ENCODE results near the gene DUSP2.

The DUSP2 gene

DNA sequence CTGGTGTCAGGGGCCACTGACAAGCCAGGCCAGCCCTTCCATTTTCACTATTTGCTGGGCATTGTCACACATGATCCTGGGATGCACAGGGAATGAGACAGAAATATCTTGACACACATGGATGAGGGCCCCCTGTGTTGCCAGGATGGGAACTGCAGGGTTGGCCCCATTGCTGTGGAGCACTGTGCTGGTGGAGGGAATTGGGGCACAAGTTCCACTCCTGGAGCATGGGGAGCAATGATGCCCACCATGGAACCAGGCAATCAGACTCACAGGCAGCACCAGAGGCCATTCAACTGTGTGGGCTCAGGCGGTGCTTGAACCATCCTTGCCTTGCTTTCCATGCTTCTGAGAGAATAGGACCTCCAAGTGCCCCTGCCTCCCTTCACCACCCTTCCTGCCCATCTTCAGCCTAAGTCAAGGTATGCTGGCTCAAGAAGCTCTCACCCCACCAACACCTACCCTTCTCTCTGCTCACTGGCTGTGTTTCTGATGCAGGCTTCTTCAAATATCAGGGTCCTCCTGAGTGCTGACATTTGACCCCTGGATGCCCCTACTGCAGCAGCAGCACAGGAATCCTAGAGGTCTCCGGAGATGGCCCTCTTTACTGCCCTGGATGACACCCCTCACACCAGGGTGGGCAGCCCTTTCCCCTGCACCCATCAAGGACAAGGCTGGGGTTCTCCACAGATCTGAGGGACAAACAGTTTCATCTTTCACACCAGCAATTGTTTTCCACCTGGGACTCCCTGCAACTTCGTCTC, 39.9 kb downstream of the DUSP2 start:
- DNase-seq (ENCODE audit: insufficient read length, low spot score) (no peak), FAIRE-seq (no peak)

DNA sequence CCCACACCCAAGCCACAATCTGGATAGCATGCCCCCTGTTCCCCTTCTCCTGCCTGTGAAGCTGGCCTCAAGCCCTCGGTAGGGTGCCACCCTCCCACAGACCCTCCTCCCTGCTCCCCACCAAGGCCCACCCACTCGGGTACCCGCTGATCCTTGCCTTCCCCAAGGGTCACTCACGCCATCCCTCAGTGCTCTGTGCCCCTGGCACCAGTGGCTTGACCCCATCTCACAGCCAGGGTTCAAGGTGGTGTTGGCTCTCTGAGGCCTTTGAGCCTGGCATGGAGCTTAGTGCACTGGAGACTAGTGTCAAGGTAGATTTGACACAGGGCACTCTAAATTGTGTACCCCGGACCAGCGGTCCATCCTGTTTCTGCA, 40.8 kb downstream of the DUSP2 start:
- no peak for FAIRE-seq
- DNase-seq (ENCODE audit: insufficient read length, low spot score) = no peak

DNA sequence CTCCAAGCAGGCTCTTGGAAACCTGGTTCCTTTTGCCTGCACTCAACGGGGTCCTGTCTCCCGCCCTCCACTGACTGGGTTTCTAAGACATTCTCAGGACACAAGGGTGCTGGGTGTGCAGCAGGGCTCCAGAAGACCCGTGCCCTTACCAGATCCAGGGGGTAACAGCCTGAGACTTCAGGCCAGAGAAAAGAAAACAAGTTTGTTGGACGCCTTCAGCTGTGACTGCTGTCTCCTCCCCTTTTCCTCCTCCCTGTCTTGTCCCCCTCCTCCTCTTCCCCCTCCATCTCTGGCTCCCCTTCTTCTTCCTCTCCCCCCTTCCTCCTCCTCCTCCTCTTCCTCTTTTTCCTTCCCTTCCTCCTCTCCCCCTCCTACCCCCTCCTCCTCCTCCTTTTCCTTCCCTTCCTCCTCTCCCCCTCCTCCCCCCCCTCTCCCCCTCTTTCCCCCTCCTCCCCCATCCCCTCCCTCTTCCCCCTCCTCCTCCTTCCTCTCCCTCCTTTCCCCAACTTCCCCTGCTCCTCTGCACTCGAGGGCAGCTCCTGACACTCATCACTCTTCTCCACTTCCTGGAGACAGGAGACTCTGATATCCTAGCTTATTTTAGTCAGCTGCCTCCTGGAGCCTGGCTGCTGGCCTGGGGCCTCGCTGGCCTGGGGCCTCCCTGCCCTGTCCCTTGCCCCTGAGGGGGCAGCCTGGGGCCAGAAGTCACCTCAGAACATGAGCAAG, 41.3 kb downstream of the DUSP2 start:
- DNase-seq (ENCODE audit: insufficient read length, low spot score) (no peak), FAIRE-seq (no peak)

DNA sequence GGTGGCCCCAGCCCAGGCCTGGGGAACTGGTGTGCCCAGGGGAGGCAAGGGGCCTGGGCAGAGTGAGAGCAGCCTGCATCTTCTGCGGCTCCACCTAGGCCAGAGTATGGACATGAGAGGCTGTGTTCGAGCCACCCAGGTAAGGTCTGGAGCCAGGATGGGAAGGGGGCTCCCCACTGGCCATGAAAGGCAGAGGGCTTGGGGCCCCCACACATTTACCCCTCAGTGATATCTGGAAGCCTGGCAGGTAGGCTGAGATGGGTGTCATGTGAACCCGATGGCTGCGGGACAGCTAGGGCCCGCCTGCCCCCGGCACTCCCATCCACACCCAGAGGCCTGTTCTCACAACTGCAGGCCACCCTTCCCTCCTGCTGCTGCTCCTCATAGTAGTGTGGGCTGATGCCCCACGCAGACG, 42.0 kb downstream of the DUSP2 start:
- FAIRE-seq (no peak), DNase-seq (ENCODE audit: insufficient read length, low spot score) (no peak)

DNA sequence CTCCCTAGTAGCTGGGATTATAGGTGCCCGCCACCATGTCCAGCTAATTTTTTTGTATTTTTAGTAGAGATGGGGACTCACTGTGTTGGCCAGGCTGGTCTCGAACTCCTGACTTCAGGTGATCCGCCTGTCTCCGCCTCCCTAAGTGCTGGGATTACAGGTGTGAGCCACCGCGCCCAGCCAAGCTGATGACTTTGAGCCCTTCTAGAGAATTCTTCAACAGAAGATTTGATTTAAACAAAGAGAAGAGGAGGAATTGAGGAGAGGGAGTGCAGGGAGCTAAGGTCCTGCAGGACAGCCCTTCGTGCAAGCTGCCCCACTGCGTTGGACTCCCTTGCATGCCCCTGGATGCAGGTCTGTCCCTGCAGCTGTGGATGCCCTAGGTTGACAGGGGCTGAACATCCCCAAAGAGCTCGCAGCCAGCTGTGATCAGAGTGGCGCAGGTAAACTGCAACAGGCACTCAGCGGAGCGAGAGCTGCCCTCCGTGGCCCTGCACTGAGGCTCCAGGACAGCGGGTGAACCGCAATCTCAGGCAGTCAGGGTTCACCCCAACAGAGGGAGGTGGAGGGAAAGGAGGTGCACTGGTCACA, 42.5 kb downstream of the DUSP2 start:
- DNase-seq (ENCODE audit: insufficient read length, low spot score) (no peak), FAIRE-seq (no peak)

DNA sequence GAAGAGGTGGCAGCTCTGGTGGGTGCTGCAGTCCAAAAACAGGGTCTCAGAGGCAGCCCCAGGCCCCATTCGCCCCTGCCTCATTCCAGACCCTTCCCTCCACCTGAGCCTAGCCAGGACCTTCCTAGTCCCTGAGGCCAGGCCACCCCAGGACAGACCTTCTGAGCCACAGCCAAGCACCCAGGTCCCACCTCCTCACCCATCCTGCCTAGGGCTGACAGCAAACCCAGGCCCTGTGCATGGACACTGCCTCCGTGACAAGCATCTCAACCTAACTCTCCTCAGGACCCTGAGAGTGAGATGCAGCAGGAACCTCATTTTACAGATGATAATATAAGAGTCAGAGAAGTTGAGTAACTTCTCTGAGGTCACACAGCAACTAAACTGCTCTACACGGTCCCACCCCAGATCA, 44.3 kb downstream of the DUSP2 start:
- no peak for DNase-seq (ENCODE audit: insufficient read length, low spot score)
- FAIRE-seq = no peak

DNA sequence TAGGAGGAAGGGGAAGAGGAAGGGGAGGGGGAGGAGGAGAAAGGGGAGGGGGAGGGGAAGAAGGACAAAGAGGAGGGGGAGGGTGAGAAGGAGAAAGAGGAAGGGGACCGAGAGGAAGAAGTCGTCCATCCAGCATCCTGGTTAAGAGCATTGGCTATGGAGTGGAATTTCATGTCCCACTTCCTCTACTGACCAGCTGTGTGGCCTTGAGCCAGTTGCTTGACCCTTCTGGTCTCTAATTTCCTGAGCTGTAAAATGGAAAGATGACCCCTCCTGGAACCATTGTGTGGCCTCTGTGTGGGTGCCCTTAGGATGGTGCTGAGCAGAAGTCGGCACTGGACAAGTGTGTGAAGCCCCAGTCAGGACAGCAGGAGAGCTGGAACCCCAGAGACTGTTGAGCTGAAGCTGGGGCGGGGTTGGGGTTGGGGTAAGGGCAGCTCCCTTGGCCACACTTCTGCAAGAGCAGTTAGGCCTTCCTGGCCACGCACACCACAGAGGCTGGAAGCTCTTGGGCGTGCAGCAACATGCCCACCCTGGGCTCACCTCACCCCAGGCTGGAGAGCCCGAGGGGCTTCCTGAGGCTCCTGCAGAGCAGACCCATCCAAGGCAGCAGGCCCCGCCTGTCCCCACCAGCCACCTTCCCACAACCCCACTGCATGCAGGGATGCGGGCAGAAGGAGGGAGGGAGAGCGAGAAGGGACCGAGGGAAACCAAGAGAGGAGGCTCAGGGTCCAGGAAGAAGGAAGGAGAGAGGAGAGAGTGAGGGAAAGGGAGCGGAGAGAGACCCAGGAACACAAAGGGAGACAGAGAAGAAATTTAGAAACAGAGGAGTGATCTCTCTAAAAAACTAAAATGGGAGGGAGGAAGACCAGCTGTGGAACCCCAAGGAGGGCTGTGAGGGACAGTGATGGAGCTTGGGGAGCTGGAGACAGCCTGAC, 45.1 kb downstream of the DUSP2 start:
- no peak for FAIRE-seq
- no peak for DNase-seq (ENCODE audit: insufficient read length, low spot score)

DNA sequence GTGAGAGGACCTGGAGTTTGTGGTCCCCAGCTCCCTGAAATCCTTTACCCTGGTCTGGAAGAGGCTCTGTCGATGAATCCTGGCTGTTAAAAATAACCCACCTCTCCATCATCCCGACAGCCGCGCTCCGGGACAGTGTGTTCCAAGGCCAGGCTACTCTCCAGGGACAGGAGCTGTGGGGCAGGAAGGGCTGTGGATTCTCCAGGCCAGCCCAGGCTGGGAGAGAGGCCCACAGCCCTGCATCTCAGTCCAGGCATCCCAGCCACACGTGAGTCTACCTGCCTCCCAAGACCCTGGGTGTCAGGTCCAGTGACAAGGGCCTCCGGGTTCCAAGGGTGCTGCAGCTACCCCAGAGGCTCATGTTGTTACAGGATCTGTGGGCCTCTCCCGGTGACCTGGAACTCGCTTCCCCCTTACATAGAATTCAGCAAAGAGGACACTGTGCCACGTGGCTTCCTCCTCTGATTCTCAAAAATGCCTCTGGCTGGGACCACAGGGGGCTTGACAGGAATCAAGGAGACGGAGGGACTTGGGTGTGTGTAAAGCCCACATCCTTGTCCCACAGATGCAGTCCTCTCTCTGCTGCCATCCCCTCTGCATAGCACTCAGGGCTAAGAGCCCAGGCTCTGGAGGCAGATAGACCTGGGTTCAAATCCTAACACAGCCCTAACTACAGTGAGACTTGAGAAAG, 46.2 kb downstream of the DUSP2 start:
- no peak for DNase-seq (ENCODE audit: insufficient read length, low spot score)
- no peak for FAIRE-seq

DNA sequence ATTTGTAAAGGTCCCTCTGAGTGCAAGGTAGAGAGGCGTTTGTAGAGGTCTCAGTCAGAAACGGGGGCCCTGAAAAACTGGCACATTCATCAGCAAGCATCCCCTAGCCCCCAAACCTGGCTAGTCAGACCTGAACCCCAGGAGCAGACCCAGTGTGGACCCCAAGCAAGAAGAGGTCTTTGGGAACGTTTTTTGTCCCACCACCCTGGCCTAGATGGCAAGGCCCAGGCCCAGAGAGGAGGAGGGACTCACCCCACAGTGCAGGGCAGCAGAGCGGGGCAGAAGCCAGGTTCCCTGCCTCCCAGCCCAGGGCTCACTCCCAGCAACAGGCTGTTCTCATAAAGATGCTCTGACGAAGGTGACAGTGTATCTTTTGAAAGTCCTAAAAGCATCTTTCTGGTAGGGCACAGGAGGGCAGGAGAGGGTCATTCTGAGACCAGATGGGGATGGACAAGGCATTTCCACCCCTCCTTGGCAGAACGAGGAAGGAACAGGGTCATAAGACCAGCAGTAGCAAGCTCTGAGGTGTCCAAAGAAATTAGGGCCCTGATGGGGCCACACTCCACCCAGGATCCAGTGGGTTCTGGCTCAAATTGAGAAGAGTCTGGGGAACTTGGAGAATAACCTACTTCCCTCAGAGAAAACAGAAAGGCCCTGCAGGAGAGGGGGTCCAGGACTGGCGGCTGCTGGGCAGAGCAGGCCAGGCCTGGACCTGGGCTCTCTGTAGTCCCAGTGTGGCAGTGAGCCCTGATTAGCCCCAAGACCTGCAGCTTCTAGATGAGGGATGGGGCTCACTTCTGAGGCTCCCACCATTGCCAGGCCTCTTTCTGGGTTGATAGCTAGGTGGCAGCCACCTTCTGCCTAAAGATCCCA, 47.1 kb downstream of the DUSP2 start:
- DNase-seq (ENCODE audit: insufficient read length, low spot score) (no peak), FAIRE-seq (no peak)

DNA sequence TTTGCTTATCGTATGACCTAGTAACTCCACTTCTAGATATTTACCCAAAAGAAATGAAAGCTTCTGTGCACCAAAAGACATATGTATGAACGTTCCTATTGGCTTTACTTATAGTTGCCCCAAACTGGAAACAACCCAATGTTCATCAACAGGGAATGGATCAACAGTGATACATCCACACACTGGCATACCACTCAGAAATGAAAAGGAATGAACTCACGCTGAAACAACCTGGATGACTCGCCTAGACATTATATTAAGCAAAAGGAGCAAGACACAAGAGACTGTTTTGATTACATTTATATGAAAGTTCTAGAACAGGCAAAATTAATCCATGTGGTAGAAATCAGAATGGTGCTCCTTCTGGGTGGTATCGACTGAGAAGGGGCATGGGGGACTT, 47.8 kb downstream of the DUSP2 start:
- FAIRE-seq (no peak), DNase-seq (ENCODE audit: insufficient read length, low spot score) (no peak)

DNA sequence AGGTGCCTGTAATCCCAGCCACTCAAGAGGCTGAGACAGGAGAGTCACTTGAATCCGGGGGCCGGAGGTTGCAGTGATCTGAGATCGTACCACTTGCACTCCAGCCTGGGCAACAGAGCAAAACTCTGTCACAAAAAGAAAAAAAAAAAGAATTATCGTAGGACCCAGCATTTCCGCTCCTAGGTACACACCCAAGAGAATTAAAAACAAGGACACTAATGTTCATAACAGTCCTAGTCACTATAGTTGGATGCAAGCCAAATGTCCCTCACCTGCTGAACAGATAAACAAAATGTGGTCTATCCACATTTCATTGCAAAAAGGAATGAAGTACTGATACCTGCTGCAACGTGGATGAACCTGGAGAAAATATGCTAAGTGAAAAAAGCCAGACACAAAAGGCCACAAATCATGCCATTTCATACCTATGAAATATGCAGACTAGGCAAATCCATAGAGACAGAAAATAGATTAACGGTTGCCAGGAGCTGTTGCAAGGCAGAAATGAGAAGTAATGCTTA, 50.1 kb downstream of the DUSP2 start:
- FAIRE-seq = no peak
- no peak for DNase-seq (ENCODE audit: insufficient read length, low spot score)

DNA sequence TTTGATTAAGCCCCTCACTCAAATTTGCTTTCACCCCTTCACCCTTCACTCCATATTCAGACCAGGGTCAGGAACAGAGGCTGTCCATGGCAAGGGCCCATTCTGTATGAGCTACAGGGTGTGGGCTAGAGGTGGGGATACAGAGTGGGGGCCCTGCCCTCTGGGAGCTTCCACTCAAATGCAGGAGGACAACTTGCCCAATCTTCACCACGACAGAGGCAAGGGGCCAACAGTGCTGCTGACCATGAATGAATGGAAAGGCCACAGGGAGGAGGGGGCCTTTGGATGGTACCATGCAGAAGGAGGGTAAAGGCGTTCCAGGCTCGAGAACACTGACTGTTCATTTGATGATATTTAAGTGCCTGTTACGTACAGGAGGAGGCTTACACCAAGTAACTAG, 51.7 kb downstream of the DUSP2 start:
- FAIRE-seq = no peak

More for the DNA sequence above, 51.7 kb downstream of the DUSP2 start:
- no peak for DNase-seq (ENCODE audit: insufficient read length, low spot score)

Measured in GM19239 (cell line).